ENCODE data around the gene LRP1-AS.

Gene LRP1-AS

GRCh38 chr12:57158665-57159064 is 11.2 kb upstream of the LRP1-AS start:
- no peak for DNase-seq

GRCh38 chr12:57158186-57158585 is 10.8 kb upstream of the LRP1-AS start:
- no peak for DNase-seq

- DNase-seq, result no peak
Measured at GRCh38 chr12:57157588-57158173, 10.3 kb upstream of the LRP1-AS start.

GRCh38 chr12:57156701-57157403 is 9.4 kb upstream of the LRP1-AS start:
- DNase-seq, result no peak

GRCh38 chr12:57154804-57155434 is 7.5 kb upstream of the LRP1-AS start:
- DNase-seq, result no peak

- DNase-seq, result no peak
Measured at GRCh38 chr12:57154076-57154475, 6.7 kb upstream of the LRP1-AS start.

GRCh38 chr12:57153415-57153997 is 6.1 kb upstream of the LRP1-AS start:
- DNase-seq, result no peak

- no peak for DNase-seq
Measured at GRCh38 chr12:57152639-57153038, 5.2 kb upstream of the LRP1-AS start.

- no peak for DNase-seq
Measured at GRCh38 chr12:57151741-57152630, 4.6 kb upstream of the LRP1-AS start.

GRCh38 chr12:57150400-57151000 is 3.1 kb upstream of the LRP1-AS start:
- no peak for DNase-seq

GRCh38 chr12:57149245-57149900 is 2.0 kb upstream of the LRP1-AS start:
- no peak for DNase-seq

GRCh38 chr12:57148469-57149244 is 1.2 kb upstream of the LRP1-AS start:
- no peak for DNase-seq

- DNase-seq, result no peak
Measured at GRCh38 chr12:57146092-57146491, 1.3 kb downstream of the LRP1-AS start.

GRCh38 chr12:57145460-57146059 is 1.9 kb downstream of the LRP1-AS start:
- DNase-seq, result no peak

GRCh38 chr12:57143454-57143853 is 4.0 kb downstream of the LRP1-AS start:
- no peak for DNase-seq

- no peak for DNase-seq
Measured at GRCh38 chr12:57142727-57143126, 4.7 kb downstream of the LRP1-AS start.

- DNase-seq, result no peak
Measured at GRCh38 chr12:57142121-57142520, 5.3 kb downstream of the LRP1-AS start.

GRCh38 chr12:57141249-57141648 is 6.2 kb downstream of the LRP1-AS start:
- no peak for DNase-seq

GRCh38 chr12:57139796-57140649 is 7.4 kb downstream of the LRP1-AS start:
- DNase-seq, result no peak
